Measurements from ENCODE around the gene ANKRD6.

Gene ANKRD6

DNA sequence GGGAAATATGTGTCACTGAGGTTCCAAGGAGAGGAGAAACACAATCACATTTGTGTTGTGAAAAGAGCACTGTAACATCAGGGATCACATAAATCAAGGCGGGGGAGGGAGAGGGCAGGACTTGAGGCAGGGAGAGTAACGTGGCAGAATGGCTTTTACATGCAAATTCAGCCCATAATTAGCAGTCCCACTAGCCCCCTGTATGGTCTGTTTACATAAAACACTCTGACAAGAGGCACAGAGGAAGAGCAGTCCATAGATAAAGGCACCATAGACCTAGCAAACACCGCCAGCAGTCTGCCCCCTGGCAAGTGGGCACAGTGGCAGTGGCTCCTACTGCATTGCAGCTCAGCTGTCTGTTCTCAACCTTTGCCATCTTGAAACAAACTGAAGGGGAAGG, 122.9 kb downstream of the ANKRD6 start:
- no peak for DNase-seq (ENCODE audit: low read depth in 1 of 2, low spot score in 1 of 2)

DNA sequence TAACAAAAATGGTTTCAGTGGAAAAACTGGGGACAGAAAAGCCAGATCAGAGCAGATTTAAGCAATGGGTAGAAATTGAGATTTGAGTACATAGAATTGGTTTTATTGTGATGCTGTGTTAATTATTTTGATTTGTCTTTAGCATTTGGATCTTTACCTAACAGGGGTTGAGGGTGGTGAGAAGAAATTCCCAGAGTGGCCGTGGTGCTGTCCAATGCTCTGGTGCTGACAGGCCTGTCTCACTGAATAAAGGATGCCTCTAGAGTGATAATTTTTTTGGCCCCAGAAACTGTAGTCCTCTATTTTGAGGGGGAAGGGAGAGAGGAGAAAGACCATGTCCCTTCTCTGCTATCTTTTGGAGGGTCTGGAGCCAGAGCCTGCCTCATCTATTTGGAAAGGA, 126.5 kb downstream of the ANKRD6 start:
- no peak for DNase-seq (ENCODE audit: low read depth in 1 of 2, low spot score in 1 of 2)

DNA sequence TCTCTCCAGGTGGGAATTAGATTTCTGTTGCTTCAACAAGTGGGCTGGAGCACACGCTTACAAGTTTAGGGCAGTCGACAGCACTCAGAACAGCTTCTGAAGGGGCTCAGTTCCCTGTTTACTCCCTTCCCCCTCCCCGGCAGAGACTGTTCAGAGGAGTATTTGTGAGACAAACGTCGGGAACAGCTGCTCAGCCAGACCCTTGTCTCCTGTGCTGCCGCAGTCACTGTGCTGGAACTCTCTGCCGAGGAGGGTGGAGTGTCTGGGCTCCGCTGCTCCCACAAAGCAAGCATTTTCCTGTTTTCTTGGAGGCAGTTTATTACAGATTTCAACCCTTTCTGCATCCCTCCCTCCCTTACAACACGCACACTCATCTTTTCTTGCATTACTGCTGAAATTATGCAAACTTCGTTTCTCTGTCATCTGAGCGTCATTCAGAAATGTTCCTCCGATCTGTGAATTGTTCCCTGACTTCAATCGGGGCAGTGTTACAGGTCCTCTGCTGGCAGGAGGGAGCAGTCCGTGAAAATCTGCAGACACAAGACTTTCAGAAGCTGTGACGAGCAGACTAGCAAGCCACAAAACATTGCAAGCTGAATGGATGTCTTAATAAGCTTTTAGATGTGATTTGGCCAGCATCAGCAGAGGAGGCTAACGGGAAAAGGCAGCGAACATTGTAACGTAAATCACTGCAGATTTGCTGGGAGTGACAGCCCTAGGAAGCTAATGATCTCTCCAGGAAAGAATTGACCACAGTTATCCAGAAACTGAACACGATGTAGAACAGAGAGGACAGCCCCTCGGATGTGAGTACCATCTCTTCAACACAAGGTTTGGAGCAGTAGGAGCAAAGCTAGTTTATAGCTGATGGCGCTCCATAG, 129.4 kb downstream of the ANKRD6 start:
- DNase-seq (ENCODE audit: low read depth in 1 of 2, low spot score in 1 of 2) = no peak

DNA sequence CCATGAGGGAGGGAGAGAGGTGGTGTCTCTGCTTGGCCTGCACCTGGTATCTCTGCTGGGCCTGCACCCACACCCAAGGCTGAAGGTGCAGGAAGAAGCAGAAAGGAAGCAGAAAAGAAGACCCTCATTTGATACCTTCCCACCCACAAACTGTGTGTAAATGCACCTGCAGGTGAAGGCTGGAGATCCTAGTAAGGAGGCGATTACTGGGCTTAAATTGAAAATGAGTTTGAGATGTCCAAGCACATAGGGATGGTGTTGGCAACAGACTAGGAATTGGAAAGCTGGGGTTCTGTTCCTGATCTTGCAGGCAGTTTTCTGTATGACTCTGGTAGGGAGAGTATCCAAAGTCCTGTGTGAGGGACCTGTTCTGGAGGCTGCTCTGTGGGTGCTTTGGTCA, 130.9 kb downstream of the ANKRD6 start:
- no peak for DNase-seq (ENCODE audit: low read depth in 1 of 2, low spot score in 1 of 2)

DNA sequence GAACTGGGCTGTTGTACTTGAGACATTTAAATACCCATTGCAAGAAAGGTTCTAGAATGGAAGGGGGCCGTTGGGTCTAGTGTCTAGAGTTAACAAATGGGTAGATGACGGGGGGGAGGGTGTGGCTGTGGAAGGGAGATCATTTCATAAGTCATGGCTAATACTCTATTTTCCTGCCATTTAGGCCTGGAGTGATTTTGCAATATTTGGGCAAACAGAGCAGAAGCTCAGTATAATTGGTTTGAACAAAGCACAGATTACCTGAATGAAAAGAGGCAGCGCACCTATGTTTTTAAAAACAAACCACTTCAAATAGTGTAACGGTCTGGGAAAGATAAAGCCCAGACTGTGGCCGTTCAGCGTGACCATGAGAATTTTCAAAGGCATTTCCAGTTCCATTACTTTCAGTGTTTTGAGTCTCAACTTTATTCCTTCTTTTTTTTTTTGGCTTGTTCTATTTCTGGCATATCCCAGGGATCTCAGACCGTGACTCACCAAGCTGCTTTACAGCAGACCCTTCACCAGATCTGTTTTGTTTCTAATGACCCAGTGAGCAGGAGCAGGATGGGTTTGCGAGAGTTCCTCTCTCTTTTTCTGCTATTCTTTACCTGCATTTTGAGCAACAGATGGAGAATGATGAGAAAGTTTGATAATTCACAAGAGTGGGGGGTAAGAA, 131.9 kb downstream of the ANKRD6 start:
- no peak for DNase-seq (ENCODE audit: low read depth in 1 of 2, low spot score in 1 of 2)

DNA sequence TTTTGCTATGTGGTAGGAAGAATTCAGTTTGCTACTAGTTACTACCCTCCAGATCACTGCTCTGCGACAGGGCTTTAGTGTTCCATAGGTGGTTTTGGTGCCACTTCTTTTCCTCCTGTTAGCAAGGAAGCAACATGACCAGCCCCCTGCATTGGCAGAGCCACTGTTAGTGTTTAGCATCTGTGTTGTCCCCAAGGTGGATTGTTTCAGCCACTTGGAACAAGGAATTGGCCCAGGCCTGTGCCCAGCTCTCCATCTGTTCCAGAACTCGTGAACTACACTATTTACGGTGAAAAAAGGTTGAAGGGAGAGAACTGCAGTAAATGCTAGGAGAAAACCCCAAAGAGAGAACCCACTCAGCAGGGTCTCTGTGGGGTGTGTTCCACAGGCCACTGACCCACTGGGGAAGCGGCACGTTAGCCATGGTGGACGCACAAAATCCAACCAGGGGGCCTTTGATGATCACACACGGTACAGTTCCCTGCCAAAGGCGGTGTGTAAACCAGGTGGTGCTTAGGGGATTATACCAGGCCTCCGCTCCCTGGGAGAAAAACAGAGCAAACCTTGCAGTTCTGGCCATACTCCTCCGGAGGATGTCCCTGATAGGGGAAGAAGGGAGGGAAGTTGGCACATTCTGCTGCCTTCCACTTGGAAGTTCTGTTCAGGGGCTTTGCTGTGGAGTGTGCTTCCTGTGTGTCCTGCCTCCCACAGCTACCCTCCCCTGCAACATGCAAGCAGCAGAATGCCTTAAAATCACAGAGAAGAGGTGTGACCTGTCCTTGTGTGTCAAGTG, 133.3 kb downstream of the ANKRD6 start:
- DNase-seq (ENCODE audit: low read depth in 1 of 2, low spot score in 1 of 2) = no peak

DNA sequence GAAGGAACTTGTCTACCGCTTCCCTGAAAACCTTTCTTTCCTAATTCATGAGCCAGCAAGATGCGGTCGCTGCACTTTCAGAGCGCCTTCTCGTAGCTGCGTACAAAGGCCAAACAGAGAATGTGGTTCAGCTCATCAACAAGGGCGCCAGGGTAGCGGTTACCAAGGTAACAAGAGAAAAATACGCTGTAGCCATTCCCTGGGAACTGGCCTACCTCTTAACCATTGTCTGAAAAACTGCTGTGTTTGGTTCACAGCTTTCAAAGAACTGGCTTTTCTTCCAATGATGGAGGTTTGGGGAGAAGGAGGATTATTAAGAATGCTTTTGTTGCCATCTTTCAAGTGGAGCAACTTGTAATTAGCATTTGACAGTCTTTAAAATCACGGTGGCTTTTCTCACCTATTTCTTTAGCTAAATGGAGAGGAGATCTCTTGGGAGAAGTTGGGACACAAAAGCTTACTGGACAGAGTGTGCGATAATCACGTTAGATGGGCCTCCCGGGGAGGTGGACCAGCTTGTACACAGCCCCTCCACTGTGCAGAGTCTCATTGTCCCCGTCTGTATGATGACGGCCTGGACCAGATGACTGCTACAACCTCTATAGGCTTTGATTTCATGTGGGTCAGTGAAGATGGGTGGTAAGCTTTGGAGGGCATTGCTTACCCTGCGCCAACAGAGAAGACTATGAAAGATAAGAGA, 134.1 kb downstream of the ANKRD6 start:
- DNase-seq (ENCODE audit: low read depth in 1 of 2, low spot score in 1 of 2) = no peak

DNA sequence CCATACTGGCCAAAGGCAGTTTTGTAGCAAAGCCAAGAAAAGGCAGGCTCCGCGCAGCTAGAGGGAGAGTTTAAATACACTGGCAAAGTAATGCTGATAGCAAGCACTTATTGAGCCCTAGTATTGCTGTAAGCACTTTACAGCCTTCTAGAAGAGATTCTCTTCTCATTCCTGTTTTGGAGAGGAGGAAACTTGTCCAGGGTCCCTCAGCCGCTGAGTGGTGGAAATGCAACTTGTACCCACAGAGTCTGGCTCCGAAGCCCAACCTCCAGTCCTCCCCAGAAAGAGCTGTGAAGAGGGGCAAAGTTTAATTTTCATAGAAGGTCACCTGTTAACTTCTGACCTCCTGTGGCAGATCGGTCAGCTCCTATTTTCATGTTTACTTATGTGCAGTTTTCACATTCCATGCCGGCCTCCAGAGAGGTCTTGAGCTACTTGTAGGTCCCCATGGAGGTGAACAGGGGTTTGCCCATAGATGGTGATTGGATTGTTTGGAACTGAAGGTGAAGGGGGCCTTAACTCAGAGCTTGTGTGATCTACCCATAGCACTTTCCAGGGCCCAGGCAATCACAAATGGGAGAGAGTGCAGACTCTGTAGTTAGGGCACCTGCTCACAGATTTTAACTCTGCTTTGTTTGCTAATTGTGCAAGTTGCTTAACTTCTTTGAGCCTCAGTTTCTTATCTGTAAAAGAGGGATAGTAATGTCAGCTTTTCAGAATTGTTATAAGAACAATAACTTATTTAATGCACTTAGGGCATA, 134.9 kb downstream of the ANKRD6 start:
- DNase-seq (ENCODE audit: low read depth in 1 of 2, low spot score in 1 of 2) = no peak

DNA sequence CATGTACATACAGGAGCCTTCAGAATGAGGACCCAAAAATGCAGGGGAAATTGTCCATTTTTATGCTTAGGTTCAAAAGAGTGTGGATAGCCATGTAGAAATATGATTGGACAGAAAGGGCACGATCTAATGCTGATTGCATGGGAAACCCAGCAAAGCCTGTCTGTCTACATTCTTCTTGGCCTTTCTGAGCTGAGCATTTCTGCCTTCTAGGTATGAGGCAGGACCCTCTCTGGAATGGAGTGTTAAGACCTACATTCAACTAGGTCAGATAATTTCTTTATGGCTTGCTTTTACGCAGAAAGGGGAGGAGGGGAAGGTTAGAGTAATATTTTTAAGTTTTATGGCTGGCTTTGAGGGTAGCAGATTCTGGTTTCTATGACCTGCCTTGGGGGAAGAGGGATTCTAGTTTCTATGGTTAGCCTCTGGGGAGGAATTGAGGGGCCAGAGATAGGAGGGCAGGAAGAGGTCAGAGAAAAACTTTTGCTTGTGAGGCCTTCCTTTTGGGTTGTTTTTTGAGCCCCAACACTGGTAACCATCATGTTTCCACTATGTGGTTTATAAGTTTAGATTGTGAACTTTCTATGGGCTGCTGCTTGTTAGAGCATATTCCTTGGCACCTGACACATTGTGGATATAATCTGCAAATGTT, 142.1 kb downstream of the ANKRD6 start:
- no peak for DNase-seq (ENCODE audit: low read depth in 1 of 2, low spot score in 1 of 2)

DNA sequence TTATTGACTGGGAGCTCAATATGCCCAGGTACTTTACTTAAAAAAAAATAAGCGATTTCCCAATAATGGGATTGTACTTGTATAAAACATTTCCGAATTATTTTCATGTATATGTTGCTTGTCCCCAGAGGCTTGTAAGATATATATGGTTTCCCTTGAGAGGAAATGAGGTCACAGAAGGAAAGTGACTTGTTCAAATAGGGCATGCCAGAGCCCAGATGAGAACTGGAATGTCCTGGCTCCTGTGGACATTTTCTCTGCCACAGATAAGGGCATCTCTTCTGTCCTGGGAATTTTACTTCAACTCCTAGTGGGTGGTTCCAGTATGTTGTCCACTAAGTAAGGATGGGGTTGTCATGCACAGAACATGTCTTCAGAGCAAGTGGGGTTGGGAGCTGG, 142.6 kb downstream of the ANKRD6 start:
- DNase-seq (ENCODE audit: low read depth in 1 of 2, low spot score in 1 of 2) = no peak

DNA sequence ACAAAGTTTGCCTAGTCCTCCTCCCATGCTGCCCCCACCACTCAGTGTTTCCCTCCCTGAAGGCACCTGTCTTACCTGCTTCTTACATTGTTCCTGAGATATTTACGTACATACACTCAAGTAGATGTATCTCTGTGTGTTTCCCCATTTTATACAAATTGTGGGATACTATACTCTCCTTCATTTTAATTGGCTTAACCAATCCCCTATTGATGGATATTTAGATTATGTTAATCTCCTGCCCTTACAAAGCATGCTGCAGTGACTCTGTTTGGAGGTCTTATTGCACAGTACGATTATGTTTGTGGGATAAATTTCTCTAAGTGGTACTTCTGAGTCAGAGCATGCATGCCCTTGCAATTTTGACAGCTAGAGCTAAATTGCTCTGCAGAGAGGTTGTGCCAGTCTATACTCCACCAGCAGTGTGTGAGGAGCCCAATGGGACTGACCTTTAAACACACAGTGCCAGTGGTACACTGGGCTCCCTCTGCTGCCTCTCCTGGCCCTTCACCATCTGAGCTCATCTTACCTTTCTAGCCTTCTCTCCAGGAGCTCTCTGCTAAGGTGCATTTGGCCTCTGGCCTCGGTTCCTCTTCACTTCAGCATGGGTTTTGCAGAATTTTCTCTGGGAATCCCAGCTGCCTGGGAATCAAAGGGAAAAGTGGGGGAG, 148.2 kb downstream of the ANKRD6 start:
- DNase-seq (ENCODE audit: low read depth in 1 of 2, low spot score in 1 of 2) = no peak

DNA sequence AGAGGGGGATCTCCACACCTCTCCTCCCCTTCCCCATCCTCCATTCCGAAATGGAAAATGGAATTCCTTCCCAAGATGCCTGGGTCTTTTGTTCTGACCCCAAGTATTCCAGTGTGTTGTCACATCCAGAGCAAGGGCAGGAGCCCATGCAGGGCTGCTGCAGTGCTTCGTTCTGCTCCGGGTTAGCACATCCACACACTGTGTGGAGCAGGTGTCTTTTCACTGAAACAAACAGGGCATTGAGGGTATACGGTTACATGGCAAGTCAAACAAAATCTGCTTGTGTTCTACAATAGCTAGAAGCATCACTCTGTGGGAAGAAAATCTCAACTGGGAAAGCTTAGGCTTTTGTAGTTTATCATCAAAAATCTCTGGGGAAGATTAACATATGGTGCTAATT, 148.7 kb downstream of the ANKRD6 start:
- DNase-seq (ENCODE audit: low read depth in 1 of 2, low spot score in 1 of 2) = no peak

DNA sequence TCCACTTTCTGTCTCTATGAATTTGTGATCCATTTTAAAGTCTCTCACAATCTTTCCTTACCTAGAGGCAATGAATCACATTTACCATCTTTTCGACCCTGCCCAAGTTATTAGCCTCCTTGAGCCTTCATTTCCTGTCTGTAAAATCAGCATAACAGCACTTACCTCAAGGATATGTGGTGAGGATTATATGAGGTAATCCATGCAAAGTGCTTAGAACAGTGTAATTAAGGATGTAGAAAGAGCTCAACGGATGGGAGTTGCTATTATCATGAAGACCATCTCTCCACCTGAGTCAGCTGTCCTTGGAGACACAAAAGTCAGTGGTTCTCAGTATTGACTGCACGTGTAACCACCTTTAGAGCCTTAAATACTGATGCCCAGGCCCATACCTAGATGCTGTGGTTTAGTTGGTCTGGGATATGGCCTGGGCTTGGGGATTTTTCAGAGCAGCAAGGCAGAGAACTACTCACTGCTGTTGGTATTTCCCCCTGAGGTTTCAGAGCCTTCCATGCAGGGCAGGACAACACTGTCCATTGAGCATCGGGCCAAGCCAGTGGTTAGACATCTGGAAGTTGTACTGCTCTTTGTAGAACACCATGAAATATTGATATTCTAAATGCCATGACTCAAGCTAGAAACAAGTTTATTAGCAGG, 149.8 kb downstream of the ANKRD6 start:
- DNase-seq (ENCODE audit: low read depth in 1 of 2, low spot score in 1 of 2) = no peak

DNA sequence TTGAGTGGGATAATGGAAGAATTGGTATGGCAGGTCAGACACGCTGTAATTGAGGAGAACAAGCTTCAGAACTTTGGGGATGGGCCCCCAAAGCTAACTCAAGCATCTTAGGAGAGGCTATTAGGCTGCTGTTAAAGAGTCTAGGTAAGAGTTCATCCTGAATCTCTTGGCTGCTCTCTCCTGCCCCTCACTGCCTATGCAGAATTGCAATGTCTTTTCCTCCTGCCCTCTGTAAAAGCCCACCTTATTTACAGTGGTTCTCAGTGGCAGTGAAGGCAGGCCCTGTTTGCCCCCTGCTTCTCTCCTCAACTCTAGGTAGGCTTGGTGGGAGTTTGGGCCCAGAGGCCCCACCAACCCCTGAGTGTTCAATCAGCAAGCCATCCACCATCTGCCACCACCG, 150.6 kb downstream of the ANKRD6 start:
- DNase-seq (ENCODE audit: low read depth in 1 of 2, low spot score in 1 of 2) = no peak

DNA sequence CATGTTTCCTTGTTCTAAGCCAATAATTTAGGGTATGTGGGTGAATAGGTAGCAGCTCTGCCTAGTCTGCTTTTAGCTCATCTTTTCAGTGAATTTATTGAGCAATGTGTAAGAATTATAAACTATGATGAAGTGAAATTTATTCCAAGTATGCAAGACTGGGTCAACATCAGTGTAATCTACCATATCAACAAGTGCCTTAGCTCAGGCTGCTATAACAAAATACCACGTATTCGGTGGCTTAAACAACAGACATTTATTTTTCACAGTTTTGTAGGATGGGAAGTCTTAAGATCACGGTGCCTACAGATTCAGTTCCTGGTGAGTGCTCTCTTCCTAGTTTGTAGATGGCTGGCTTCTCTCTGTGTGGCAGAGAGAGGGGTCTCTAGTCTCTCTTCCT, 151.6 kb downstream of the ANKRD6 start:
- no peak for DNase-seq (ENCODE audit: low read depth in 1 of 2, low spot score in 1 of 2)

DNA sequence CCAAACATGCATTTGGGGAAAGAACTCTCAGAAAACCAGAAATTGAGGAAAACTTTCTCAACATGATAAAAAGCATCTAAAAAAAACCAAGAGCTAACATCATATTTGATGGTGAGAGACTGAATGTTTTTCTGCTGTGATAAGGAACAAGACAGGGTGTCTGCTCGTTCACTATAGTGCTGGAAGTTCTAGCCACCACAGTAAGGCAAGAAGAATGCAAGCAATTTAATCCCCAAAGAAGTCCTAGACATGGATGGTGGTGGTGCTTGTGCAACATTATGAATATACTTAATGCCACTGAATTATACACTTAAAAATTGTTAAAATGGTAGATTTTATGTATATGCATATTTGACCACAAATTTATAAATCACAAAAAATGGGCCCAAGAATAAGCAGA, 152.2 kb downstream of the ANKRD6 start:
- no peak for DNase-seq (ENCODE audit: low read depth in 1 of 2, low spot score in 1 of 2)

DNA sequence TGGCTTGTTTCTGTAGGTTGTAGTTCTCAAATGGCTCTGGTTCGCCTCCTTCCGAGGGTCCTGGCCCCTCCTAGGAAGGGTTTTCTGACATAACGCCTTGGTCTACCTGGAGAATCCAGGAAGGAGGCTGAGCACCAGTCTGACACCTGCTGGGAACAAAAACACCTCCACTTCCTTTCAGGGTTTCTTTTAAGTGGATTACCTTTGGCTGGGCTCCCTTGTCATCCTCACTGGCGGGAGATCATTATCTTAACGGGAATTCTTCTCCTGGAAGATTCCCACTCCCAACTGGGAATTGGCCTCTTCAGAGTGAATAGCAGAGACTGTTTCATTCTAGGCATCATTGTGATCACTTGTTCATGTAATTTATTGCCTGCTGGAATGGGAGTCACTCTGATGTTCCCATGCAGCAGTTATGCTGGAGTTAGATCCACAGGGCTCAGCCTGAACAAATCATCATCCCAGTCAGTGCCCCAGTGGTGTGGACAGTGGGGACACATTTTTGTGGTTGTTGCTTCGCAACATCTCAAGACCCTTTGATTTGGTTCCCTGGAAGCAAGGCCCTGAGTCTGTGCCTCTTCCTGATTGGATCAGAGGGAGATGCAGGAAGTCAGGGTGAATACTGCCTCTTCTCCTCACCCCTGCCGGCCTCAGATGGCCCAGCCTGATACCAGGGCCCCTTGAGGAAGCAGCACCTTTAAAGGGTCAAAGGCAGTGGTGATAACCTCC, 156.5 kb downstream of the ANKRD6 start:
- DNase-seq (ENCODE audit: low read depth in 1 of 2, low spot score in 1 of 2) = no peak

DNA sequence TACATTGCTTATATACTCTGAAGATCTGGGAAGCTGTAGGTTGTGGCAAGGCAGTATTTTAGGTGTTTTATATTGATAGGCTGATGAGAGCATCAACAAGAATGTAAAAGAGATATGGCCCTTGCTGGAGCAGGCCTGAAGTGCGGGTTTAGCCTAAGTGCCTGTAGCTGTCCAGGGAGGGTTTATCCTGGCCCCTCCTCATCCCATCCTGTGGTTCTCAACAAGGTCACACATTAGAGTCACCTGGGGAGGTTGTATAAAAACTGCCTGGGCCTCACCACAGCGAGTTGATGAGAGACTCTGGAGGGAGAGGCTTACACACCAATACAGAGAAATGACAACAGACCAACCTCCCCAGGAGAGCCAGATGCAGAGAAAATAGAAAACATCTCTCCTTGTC, 157.2 kb downstream of the ANKRD6 start:
- DNase-seq (ENCODE audit: low read depth in 1 of 2, low spot score in 1 of 2) = no peak
